HL-60 (cell line): ENCODE measurements around the gene CYB561D2.

Experiments
- CTCF ChIP-seq: IDR thresholded peaks from one replicate; pipeline ENCODE4 v1.5.1; 2011; ENCODE audit warnings: low read length, control low read depth, inconsistent platforms; ENCODE audit not compliant: insufficient read depth
- GABPA ChIP-seq: IDR thresholded peaks from 2 replicates; pipeline ENCODE4 v1.6.1; 2012; ENCODE audit warnings: low read depth
- POLR2AphosphoS5 ChIP-seq: IDR thresholded peaks from 2 replicates; pipeline ENCODE4 v1.6.1; 2012; ENCODE audit warnings: low read depth
- REST ChIP-seq: IDR thresholded peaks from 2 replicates; pipeline ENCODE4 v1.6.1; 2012; ENCODE audit warnings: low read depth; ENCODE audit not compliant: insufficient replicate concordance

GRCh38 chr3:50383750-50384149 lies 33.1 kb downstream of the CYB561D2 start:
- TF ChIP-seq POLR2AphosphoS5 (no peak), CTCF (no peak), REST (no peak), GABPA (no peak)
